Measurements from ENCODE around the gene VSIG8.

- TF ChIP-seq CTCF (IDR thresholded peaks at IDR 0.05; ENCODE audit: low read depth, low read length) (no peak), POLR2A (IDR thresholded peaks at IDR 0.05; ENCODE audit: extremely low read depth, insufficient read length) (no peak)
Measured at GRCh38 chr1:159866905-159867663, 4.6 kb upstream of the VSIG8 start.
